H1 (cell line): Measurements from ENCODE around the gene KCNMA1. TPM values are rescaled to one million over a fixed set of nuclear protein-coding genes. Genes with fewer than 3 reads are reported as not detected.

ENCODE experiments used
- CTCF ChIA-PET: fragments of 300-600 bp; sonication (Branson Sonifier 250); formaldehyde crosslinking; loops from one replicate; lab custom pipeline; 2021; ENCODE audit not compliant: partially characterized antibody; lab: Charles Lee
- POLR2A ChIA-PET: fragments of 300-600 bp; sonication (Branson Sonifier 250); formaldehyde crosslinking; loops from one replicate; lab custom pipeline; 2021; ENCODE audit warnings: inconsistent platforms; ENCODE audit not compliant: partially characterized antibody; lab: Charles Lee
- DNase-seq, 2 experiments: peaks; one replicate each; pipeline versions ENCODE4 v3.0.0 to v3.0.0-alpha.2; 2010 to 2022; ENCODE audit warnings: low spot score in 2 of 2, low read depth in 1 of 2, mixed read lengths in 1 of 2
- FAIRE-seq: peaks from 2 replicates; lab custom pipeline; 2011; peaks lifted over from hg19 to GRCh38; lab: Jason Lieb, UNC
- H2AFZ ChIP-seq: 2 replicates; pipeline ENCODE4 v1.8.1; 2012; ENCODE audit warnings: low read length, inconsistent platforms
- H2AK5ac ChIP-seq: 2 replicates; pipeline ENCODE4 v1.6.1; 2013; ENCODE audit warnings: low read depth, low read length
- H2BK120ac ChIP-seq: replicated peaks from 2 replicates; pipeline ENCODE3; 2013; ENCODE audit warnings: low read depth, low read length, inconsistent platforms
- H2BK12ac ChIP-seq: 2 replicates; pipeline ENCODE4 v1.6.1; 2013; ENCODE audit warnings: low read depth, low read length
- H2BK15ac ChIP-seq: 2 replicates; pipeline ENCODE4 v1.6.1; 2013; ENCODE audit warnings: low read length
- H2BK20ac ChIP-seq: 2 replicates; pipeline ENCODE4 v1.6.1; 2013; ENCODE audit warnings: low read length
- H2BK5ac ChIP-seq: 2 replicates; pipeline ENCODE4 v1.6.1; 2013; ENCODE audit warnings: low read depth, low read length
- H3K14ac ChIP-seq: 2 replicates; pipeline ENCODE4 v1.6.1; 2013; ENCODE audit warnings: inconsistent platforms; ENCODE audit not compliant: insufficient read length
- H3K18ac ChIP-seq: 2 replicates; pipeline ENCODE4 v1.6.1; 2013; ENCODE audit warnings: low read length; ENCODE audit errors: extremely low read depth
- H3K23ac ChIP-seq: 2 replicates; pipeline ENCODE4 v1.6.1; 2013; ENCODE audit warnings: inconsistent platforms; ENCODE audit not compliant: insufficient read length
- H3K23me2 ChIP-seq: 2 replicates; pipeline ENCODE4 v1.6.1; 2013; ENCODE audit warnings: low read depth, low read length
- H3K27ac ChIP-seq: 2 replicates; pipeline ENCODE4 v1.6.1; 2011; ENCODE audit warnings: low read depth, low read length, inconsistent platforms
- H3K27me3 ChIP-seq, 4 experiments: replicated peaks in 1 of 4; 1 replicate in 1 of 4; 2 replicates in 3 of 4; pipeline versions ENCODE4 v1.6.1 to v1.8.1; 2011 to 2013; ENCODE audit warnings: low read length in 3 of 4, mild to moderate bottlenecking in 3 of 4, inconsistent platforms in 2 of 4, mixed read lengths in 2 of 4, moderate library complexity in 1 of 4; ENCODE audit not compliant: control insufficient read depth in 3 of 4, insufficient read depth in 3 of 4; ENCODE audit errors: extremely low read depth in 1 of 4
- H3K36me3 ChIP-seq, 4 experiments: 2 replicates each; pipeline versions ENCODE4 v1.6.1 to v1.8.1; 2011 to 2013; ENCODE audit warnings: mild to moderate bottlenecking in 4 of 4, low read length in 3 of 4, moderate library complexity in 2 of 4, control low read depth in 1 of 4, inconsistent platforms in 1 of 4; ENCODE audit not compliant: insufficient read depth in 4 of 4, control insufficient read depth in 2 of 4
- H3K4ac ChIP-seq: replicated peaks from 2 replicates; pipeline ENCODE3; 2013; ENCODE audit warnings: low read length, low read depth, mixed read lengths, inconsistent platforms; ENCODE audit not compliant: insufficient read length
- H3K4me1 ChIP-seq, 4 experiments: replicated peaks in 1 of 4; 1 replicate in 1 of 4; 2 replicates in 3 of 4; pipeline versions ENCODE4 v1.6.1 to v1.8.1; 2011 to 2013; ENCODE audit warnings: low read length in 3 of 4, inconsistent platforms in 2 of 4, mixed read lengths in 1 of 4; ENCODE audit not compliant: insufficient read depth in 4 of 4, control insufficient read depth in 3 of 4
- H3K4me2 ChIP-seq, 2 experiments: 2 replicates each; pipeline versions ENCODE4 v1.6.1 to v1.8.1; 2011 to 2013; ENCODE audit warnings: low read depth in 2 of 2, low read length in 2 of 2, control low read depth in 1 of 2, inconsistent platforms in 1 of 2, mild to moderate bottlenecking in 1 of 2; ENCODE audit not compliant: insufficient read depth in 1 of 2
- H3K4me3 ChIP-seq, 4 experiments: fragments of 200-600, 300-600 bp in 1 of 4; sonication (generic), shearing (Covaris generic), sonication (Bioruptor Twin) in 1 of 4; 2 replicates each; pipeline versions ENCODE4 v1.5.1 to v1.8.1; 2011 to 2016; ENCODE audit warnings: low read length in 4 of 4, low read depth in 3 of 4, control low read depth in 2 of 4, inconsistent platforms in 2 of 4, mild to moderate bottlenecking in 2 of 4, mixed read lengths in 1 of 4, moderate library complexity in 1 of 4; ENCODE audit not compliant: insufficient read depth in 2 of 4; ENCODE audit errors: extremely low read depth in 1 of 4
- H3K56ac ChIP-seq: replicated peaks from 2 replicates; pipeline ENCODE3; 2013; ENCODE audit warnings: low read depth, mild to moderate bottlenecking, mixed read lengths, low read length, inconsistent platforms; ENCODE audit not compliant: insufficient read length
- H3K79me1 ChIP-seq: 2 replicates; pipeline ENCODE4 v1.6.1; 2013; ENCODE audit warnings: low read depth, low read length, control low read depth
- H3K79me2 ChIP-seq, 2 experiments: 2 replicates each; pipeline versions ENCODE4 v1.6.1 to v1.8.1; 2012 to 2013; ENCODE audit warnings: low read length in 2 of 2, mild to moderate bottlenecking in 2 of 2, inconsistent platforms in 1 of 2; ENCODE audit not compliant: insufficient read depth in 2 of 2, control insufficient read depth in 1 of 2
- H3K9ac ChIP-seq, 4 experiments: replicated peaks in 1 of 4; 1 replicate in 1 of 4; 2 replicates in 3 of 4; pipeline versions ENCODE4 v1.6.1 to v1.8.1; 2011 to 2013; ENCODE audit warnings: low read depth in 3 of 4, low read length in 3 of 4, control low read depth in 2 of 4, mild to moderate bottlenecking in 2 of 4, moderate library complexity in 2 of 4, inconsistent platforms in 1 of 4; ENCODE audit errors: extremely low read depth in 1 of 4
- H3K9me3 ChIP-seq, 2 experiments: 2 replicates each; pipeline versions ENCODE4 v1.6.1 to v1.8.1; 2012 to 2013; ENCODE audit warnings: mild to moderate bottlenecking in 2 of 2, moderate library complexity in 2 of 2, control low read depth in 1 of 2, inconsistent platforms in 1 of 2, low read depth in 1 of 2, low read length in 1 of 2, mixed read lengths in 1 of 2; ENCODE audit not compliant: insufficient read depth in 2 of 2
- H4K20me1 ChIP-seq, 2 experiments: replicated peaks in 1 of 2; 2 replicates each; pipeline versions ENCODE3 to v1.8.1; 2011 to 2013; ENCODE audit warnings: inconsistent platforms in 2 of 2, low read length in 2 of 2, mild to moderate bottlenecking in 1 of 2; ENCODE audit not compliant: insufficient read depth in 2 of 2, control insufficient read depth in 1 of 2
- H4K5ac ChIP-seq: 2 replicates; pipeline ENCODE4 v1.6.1; 2013; ENCODE audit warnings: low read length, low read depth, mixed read lengths, inconsistent platforms; ENCODE audit not compliant: insufficient read length
- H4K8ac ChIP-seq: 2 replicates; pipeline ENCODE4 v1.8.0; 2013; ENCODE audit warnings: mild to moderate bottlenecking, moderate library complexity, low read length, inconsistent platforms; ENCODE audit not compliant: insufficient read depth; ENCODE audit errors: extremely low read depth
- H4K91ac ChIP-seq: replicated peaks from 2 replicates; pipeline ENCODE3; 2013; ENCODE audit warnings: low read length, mixed read lengths, inconsistent platforms; ENCODE audit not compliant: insufficient read length
- E2F6 ChIP-seq: IDR thresholded peaks from 2 replicates; pipeline ENCODE4 v1.6.1; 2012; ENCODE audit warnings: inconsistent platforms
- HDAC2 ChIP-seq, 2 experiments: fragments of 300-600 bp in 1 of 2; sonication (generic) in 1 of 2; IDR thresholded peaks; 2 replicates each; pipeline ENCODE4 v1.6.1; 2011 to 2012; ENCODE audit warnings: low read depth in 2 of 2, low read length in 2 of 2, mild to moderate bottlenecking in 2 of 2, moderate library complexity in 2 of 2, borderline replicate concordance in 1 of 2, inconsistent platforms in 1 of 2
- SP4 ChIP-seq: IDR thresholded peaks from 2 replicates; pipeline ENCODE4 v1.6.1; 2012; ENCODE audit warnings: low read length, inconsistent platforms
- WGBS, 2 experiments: shearing (Covaris generic) in 1 of 2; methylation state at CpG; one replicate each; pipeline versions ENCODE4 v1.1.6 to v1.1.7; 2013 to 2015; ENCODE audit warnings: low lambda C conversion rate in 2 of 2, mixed read lengths in 2 of 2, inconsistent platforms in 1 of 2, low coverage in 1 of 2, missing lambda C conversion rate in 1 of 2; ENCODE audit not compliant: insufficient replicate concordance in 2 of 2, insufficient coverage in 1 of 2, insufficient read length in 1 of 2; ENCODE audit errors: extremely low coverage in 1 of 2, missing lambda C conversion rate in 1 of 2; 5-methylcytosine and 5-hydroxymethylcytosine counted together
- polyA plus RNA-seq, 7 experiments: library from polyadenylated mRNA; depleted of rRNA in 3 of 7; stranded (reverse) in 5 of 7; unstranded in 2 of 7; fragments of >200 nt in 5 of 7; fragments of 200-250 nt in 2 of 7; gene quantifications; 1 replicate in 5 of 7; 2 replicates in 1 of 7; 4 replicates in 1 of 7; pipeline versions ENCODE4 v1.2.1 to v1.2.3, GENCODE V29; 2011 to 2013; ENCODE audit warnings: missing spikeins in 2 of 7, mixed read lengths in 2 of 7
- total RNA-seq: library from RNA; stranded (reverse); fragmentation: NEBNext Ultra II Directional; extraction: Animal tissue kit (Norgen Biotek cat#: 25700); gene quantifications from 2 replicates; pipeline ENCODE4 v1.2.1, GENCODE V29; 2021

The KCNMA1 gene
- total and polyA plus RNA-seq, 2 of the 8 experiments (the other 6 are each of a cell fraction or from before 2014, with no cell fraction given): 10.2 to 11.1 TPM

- no peak overlapping the region for H3K14ac ChIP-seq
- no peak overlapping the region for H4K8ac ChIP-seq
- CTCF ChIA-PET: interaction anchor here (0.8 to 1.6 kb wide), 2 partner anchors 10 to 11 kb away, joined by 3 to 5 read pairs; no protein-coding TSS in a partner anchor
- no peak for DNase-seq
- H3K79me2 ChIP-seq: no peaks in the 10 kb centered on the region
- no peak overlapping the region for H2BK120ac ChIP-seq
- no peak overlapping the region for H3K4me3 ChIP-seq
- H3K36me3 ChIP-seq: no peaks in the 10 kb centered on the region
- H3K9ac ChIP-seq: no peak overlapping the region
- H2BK20ac ChIP-seq: no peak overlapping the region
- no peak for FAIRE-seq
- no peak overlapping the region for H2BK12ac ChIP-seq
- H3K4me1 ChIP-seq: no peaks in the 10 kb centered on the region
- WGBS, 2 experiments: 86% methylated on average over 7 of the region's 7 CpGs; no CpG with 5 or more reads in 1 of the 2 experiments
- H2AFZ ChIP-seq: no peak overlapping the region
- H3K18ac ChIP-seq: no peak overlapping the region
- H3K56ac ChIP-seq: no peak overlapping the region
- H4K5ac ChIP-seq: no peak overlapping the region
- H3K23me2 ChIP-seq: no peaks in the 10 kb centered on the region
- no peak overlapping the region for H3K4me2 ChIP-seq
- H3K23ac ChIP-seq: no peak overlapping the region
- H3K27ac ChIP-seq: no peak overlapping the region
- no peak overlapping the region for H2AK5ac ChIP-seq
- no peak overlapping the region for H2BK15ac ChIP-seq
- no peaks in the 10 kb centered on the region for H4K20me1 ChIP-seq
- H3K4ac ChIP-seq: no peak overlapping the region
- no peaks in the 10 kb centered on the region for H3K79me1 ChIP-seq
- POLR2A ChIA-PET: no interaction called here
- TF ChIP-seq E2F6: no peak
- TF ChIP-seq HDAC2 (IDR thresholded peaks at IDR 0.05; ENCODE audit: borderline replicate concordance in 1 of 2, low read depth in 2 of 2, low read length in 2 of 2): no peak
- no peak for TF ChIP-seq SP4
- no peak overlapping the region for H4K91ac ChIP-seq
- H3K9me3 ChIP-seq: no peaks in the 10 kb centered on the region
- H3K27me3 ChIP-seq: no peaks in the 10 kb centered on the region
- H2BK5ac ChIP-seq: no peak overlapping the region
These were observed 621.3 kb downstream of the KCNMA1 start for GRCh38 chr10:77016278-77016815.
